ENCODE measurements around the gene CDH4. TPM values are rescaled to one million over a fixed set of nuclear protein-coding genes. Genes with fewer than 3 reads are reported as not detected.

The CDH4 gene
- total and polyA plus RNA-seq, 2 of the 8 experiments (the other 6 are each of a cell fraction or from before 2014, with no cell fraction given), result 4.3 to 7.9 TPM

DNA sequence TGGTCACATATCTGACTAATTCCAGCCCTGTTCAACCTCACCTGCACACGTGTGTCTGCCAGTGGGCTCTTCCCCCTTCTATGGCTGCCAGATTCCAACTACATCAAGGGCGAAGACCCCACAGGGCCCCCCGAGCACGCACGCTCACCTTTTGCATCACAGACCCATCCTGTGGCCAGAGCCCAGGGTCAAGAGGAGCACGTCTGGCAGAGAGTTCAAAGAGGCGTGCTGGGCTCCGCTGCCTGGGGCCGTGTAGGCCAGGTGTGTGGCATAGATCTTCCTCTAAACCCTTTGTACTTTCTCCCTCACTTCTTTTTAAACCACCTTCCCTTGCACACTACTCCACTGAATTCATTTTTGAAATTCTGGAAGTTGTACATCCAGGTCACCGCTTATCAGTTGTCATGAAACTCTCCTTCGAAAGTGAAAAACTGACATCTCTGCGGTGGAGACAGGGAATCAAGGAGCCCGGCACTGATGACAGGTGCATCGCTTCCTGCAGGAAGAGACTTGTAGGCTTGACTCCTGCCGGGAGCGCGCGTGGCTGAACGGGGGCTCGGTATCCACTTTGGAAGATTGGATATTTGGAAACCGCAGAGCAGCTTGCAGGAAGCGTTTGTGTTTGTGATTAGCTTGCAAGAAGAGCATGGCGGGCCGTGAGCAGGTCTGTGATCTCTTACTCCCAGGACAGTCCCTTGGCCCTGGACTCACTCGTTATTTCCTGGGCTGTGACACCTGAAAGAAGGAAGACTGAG lies 397.2 kb downstream of the CDH4 start:
- no peak for TF ChIP-seq RXRA (IDR thresholded peaks at IDR 0.05; ENCODE audit: insufficient read depth, low read depth, low read length)
- TF ChIP-seq TBP (IDR thresholded peaks at IDR 0.05; ENCODE audit: low read depth, low read length), result no peak
- TF ChIP-seq TEAD4 (IDR thresholded peaks at IDR 0.05; ENCODE audit: low read depth, low read length), result no peak
- Histone ChIP-seq H3K56ac (replicated peaks; ENCODE audit: insufficient read length, low read depth, low read length) (no peak overlapping the region), H3K18ac (ENCODE audit: extremely low read depth, low read length) (no peak overlapping the region), H3K4ac (replicated peaks; ENCODE audit: insufficient read length, low read depth, low read length) (no peak overlapping the region), H3K4me2 (ENCODE audit: insufficient read depth in 1 of 2, low read depth in 2 of 2, low read length in 2 of 2) (no peak overlapping the region), H4K20me1 (replicated peaks in 1 of 2; ENCODE audit: control insufficient read depth in 1 of 2, insufficient read depth in 2 of 2, low read length in 2 of 2) (peaks cover 0 to 5% of the 10 kb centered on the region in 2 experiments), H3K79me2 (ENCODE audit: control insufficient read depth in 1 of 2, insufficient read depth in 2 of 2, low read length in 2 of 2) (no peaks in the 10 kb centered on the region), H3K27me3 (replicated peaks in 1 of 4; ENCODE audit: control insufficient read depth in 3 of 4, extremely low read depth in 1 of 4, insufficient read depth in 3 of 4, low read length in 3 of 4) (peaks cover 0 to 1% (median 0%) of the 10 kb centered on the region in 4 experiments; a peak in 3 of 7 replicates), H3K27ac (ENCODE audit: low read depth, low read length) (no peak overlapping the region), H4K91ac (replicated peaks; ENCODE audit: insufficient read length, low read length) (no peak overlapping the region), H4K5ac (ENCODE audit: insufficient read length, low read depth, low read length) (no peak overlapping the region), H4K8ac (ENCODE audit: extremely low read depth, insufficient read depth, low read length) (no peak overlapping the region; the same call in 1 of the 2 replicates), H3K79me1 (ENCODE audit: low read depth, low read length) (peaks cover 2% of the 10 kb centered on the region; the same call in 1 of the 2 replicates), H2BK5ac (ENCODE audit: low read depth, low read length) (no peak overlapping the region), H2BK20ac (ENCODE audit: low read length) (no peak overlapping the region), H2AFZ (ENCODE audit: low read length) (no peak overlapping the region), H3K4me1 (replicated peaks in 1 of 4; ENCODE audit: control insufficient read depth in 3 of 4, insufficient read depth in 4 of 4, low read length in 3 of 4) (peaks cover 0 to 3% (median 2%) of the 10 kb centered on the region in 4 experiments; a peak in 3 of 7 replicates), H3K36me3 (ENCODE audit: control insufficient read depth in 2 of 4, insufficient read depth in 4 of 4, low read length in 3 of 4) (no peaks in the 10 kb centered on the region), H2BK120ac (replicated peaks; ENCODE audit: low read depth, low read length) (no peak overlapping the region), H3K23ac (ENCODE audit: insufficient read length) (no peak overlapping the region), H2BK15ac (ENCODE audit: low read length) (no peak overlapping the region), H2AK5ac (ENCODE audit: low read depth, low read length) (no peak overlapping the region), H3K14ac (ENCODE audit: insufficient read length) (no peak overlapping the region), H2BK12ac (ENCODE audit: low read depth, low read length) (no peak overlapping the region), H3K4me3 (ENCODE audit: extremely low read depth in 1 of 4, insufficient read depth in 2 of 4, low read depth in 3 of 4, low read length in 4 of 4) (no peak overlapping the region), H3K9ac (replicated peaks in 1 of 4; ENCODE audit: extremely low read depth in 1 of 4, low read depth in 3 of 4, low read length in 3 of 4) (no peak overlapping the region), H3K23me2 (ENCODE audit: low read depth, low read length) (no peaks in the 10 kb centered on the region), H3K9me3 (ENCODE audit: insufficient read depth in 2 of 2, low read depth in 1 of 2, low read length in 1 of 2) (peaks cover 0 to 5% of the 10 kb centered on the region in 2 experiments; a peak in 1 of 4 replicates)
- ChIA-PET CTCF (ENCODE audit: partially characterized antibody) (interaction anchor here (1.0 to 2.6 kb wide), 4 partner anchors 13 to 247 kb away, joined by 3 to 14 read pairs (median 4); no protein-coding TSS in a partner anchor), POLR2A (ENCODE audit: partially characterized antibody) (no interaction called here)
- no peak for FAIRE-seq
- 91% methylated on average over 23 of the region's 25 CpGs; no CpG with 5 or more reads in 1 of the 2 experiments for WGBS, 2 experiments (ENCODE audit: extremely low coverage in 1 of 2, insufficient coverage in 1 of 2, insufficient read length in 1 of 2, insufficient replicate concordance in 2 of 2, low coverage in 1 of 2, low lambda C conversion rate in 2 of 2, missing lambda C conversion rate in 1 of 2)
- no peak for DNase-seq (ENCODE audit: low read depth in 1 of 2, low spot score in 2 of 2)

All from H1 (cell line).